NCI-H146 treated with DMSO at 0.1 percent for 48 hours (cell line): ENCODE measurements around the gene MRPS27.
"Not testable (repeated sequence)": the region's sequence is repeated elsewhere in the genome, so short reads cannot be mapped to it uniquely, and the experiment has no call there.

Source experiments
- DNase-seq: peaks from one replicate; lab custom pipeline; 2025; ENCODE audit not compliant: unreplicated experiment; lab: John Stamatoyannopoulos, UW

Gene MRPS27

GRCh38 chr5:72177538-72177937 lies 142.5 kb downstream of the MRPS27 start:
- DNase-seq = no peak

GRCh38 chr5:72172786-72173185 lies 147.3 kb downstream of the MRPS27 start:
- peak; percentile 43 for DNase-seq

- no peak for DNase-seq
Measured at GRCh38 chr5:72171667-72172066, 148.4 kb downstream of the MRPS27 start.

GRCh38 chr5:72171181-72171580 lies 148.9 kb downstream of the MRPS27 start:
- not testable (repeated sequence) for DNase-seq

- no peak for DNase-seq
Measured at GRCh38 chr5:72170101-72170500, 149.9 kb downstream of the MRPS27 start.
